A673 (cell line): ENCODE results near the gene OR2F2.

ENCODE experiments used
- EZH2 ChIP-seq: fragments of 200-600 bp; sonication (generic); IDR thresholded peaks from 2 replicates; pipeline ENCODE4 v1.6.1; 2017; ENCODE audit warnings: borderline replicate concordance, low read depth, mild to moderate bottlenecking, mixed read lengths, antibody characterized with exemption, low read length; ENCODE audit not compliant: poor library complexity, severe bottlenecking
- TF ChIP-seq, protein P1 (sequence below): fragments of 300-800, 200-600 bp; sonication (generic); conservative IDR thresholded peaks from 2 replicates; pipeline ENCODE4 v1.5.1; 2017; ENCODE audit warnings: low read depth, mild to moderate bottlenecking, antibody characterized with exemption, low read length, moderate library complexity, mixed read lengths

DNA sequence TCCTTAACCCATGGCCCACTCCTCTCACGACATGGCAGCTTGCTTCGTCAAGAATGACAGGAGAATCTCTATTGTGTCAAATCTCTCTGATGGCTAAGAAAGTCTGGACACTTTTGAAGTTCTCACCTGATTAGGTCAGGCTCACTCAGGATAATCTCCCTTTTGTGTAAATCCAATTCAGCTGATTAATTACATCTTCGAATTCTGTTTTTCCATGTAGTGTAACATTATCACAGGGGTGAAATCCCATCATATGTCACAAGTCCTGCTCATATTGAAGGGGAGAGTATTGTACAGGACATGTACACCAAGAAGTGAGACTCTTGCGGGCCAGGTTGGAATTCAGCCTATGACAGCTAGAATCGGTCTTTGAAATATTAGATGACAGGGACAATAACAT is 48.9 kb downstream of the OR2F2 start:
- TF ChIP-seq, protein P1, sequence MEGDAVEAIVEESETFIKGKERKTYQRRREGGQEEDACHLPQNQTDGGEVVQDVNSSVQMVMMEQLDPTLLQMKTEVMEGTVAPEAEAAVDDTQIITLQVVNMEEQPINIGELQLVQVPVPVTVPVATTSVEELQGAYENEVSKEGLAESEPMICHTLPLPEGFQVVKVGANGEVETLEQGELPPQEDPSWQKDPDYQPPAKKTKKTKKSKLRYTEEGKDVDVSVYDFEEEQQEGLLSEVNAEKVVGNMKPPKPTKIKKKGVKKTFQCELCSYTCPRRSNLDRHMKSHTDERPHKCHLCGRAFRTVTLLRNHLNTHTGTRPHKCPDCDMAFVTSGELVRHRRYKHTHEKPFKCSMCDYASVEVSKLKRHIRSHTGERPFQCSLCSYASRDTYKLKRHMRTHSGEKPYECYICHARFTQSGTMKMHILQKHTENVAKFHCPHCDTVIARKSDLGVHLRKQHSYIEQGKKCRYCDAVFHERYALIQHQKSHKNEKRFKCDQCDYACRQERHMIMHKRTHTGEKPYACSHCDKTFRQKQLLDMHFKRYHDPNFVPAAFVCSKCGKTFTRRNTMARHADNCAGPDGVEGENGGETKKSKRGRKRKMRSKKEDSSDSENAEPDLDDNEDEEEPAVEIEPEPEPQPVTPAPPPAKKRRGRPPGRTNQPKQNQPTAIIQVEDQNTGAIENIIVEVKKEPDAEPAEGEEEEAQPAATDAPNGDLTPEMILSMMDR: no peak
- TF ChIP-seq EZH2: no peak
